GM19240 (cell line): ENCODE results near the gene IQSEC3.
"Not testable (repeated sequence)": the region's sequence is repeated elsewhere in the genome, so short reads cannot be mapped to it uniquely, and the experiment has no call there.

Source experiments
- DNase-seq: peaks from one replicate; pipeline ENCODE4 v3.0.0; 2011; ENCODE audit warnings: low spot score; ENCODE audit not compliant: insufficient read length

Gene IQSEC3

DNA sequence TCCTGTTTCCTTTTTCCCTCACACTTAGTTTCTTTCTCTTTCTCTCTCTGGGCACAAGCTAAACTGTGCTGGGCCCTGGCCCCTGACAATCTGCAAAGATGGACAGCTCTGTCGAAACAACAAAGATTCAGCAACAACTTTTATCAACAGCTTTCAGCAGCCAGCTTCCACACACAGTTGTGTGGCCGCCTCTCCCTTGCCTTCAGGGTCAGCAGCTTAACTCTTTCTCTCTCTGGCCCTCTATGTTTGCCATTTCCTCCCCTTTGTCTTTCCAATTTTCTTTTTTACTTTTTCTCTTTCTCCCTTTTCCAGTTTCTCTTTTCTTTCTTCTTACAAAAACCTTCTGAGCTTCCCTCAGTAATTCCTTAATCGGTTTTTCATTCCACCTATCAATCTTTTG lies 43.3 kb downstream of the IQSEC3 start:
- no peak for DNase-seq

DNA sequence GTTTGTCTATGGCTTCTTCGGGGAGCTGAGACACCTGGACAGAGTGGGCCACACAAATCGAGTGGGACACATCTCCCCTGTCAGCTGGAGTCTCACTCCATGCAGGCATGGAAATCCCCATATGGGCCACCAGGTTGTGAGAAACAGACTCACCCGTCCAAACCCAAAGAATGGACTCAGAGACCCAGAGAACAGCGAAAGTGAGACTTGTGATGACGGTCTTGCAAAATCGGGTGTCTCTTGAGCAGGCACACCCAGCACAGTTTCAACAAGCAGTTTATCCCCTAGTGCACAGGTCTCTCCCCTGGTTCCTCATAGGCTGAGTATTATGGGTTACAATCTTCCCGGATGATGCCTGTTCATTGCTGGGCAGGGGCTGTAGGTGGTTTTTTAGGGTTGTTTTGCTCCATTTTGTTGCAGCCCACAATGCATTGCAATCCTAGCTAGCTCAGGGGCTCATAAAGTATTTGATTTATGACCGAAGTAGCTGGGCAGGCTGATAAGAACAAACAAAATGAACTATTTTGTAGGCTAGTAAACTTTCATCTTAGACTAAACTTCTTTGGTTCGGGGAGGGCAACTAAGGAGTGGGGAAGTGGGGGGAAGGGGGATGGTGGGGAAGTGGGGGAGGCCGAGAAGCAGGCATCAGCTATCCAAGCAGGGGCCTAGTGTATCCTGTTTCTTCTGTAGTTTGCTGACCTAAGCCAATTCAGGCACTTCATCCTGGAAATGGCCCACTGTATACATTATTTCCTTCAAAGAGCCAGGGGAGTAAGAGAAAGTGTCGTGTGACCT lies 45.3 kb downstream of the IQSEC3 start:
- no peak for DNase-seq

GRCh38 chr12:113347-113746 lies 46.8 kb downstream of the IQSEC3 start:
- no peak for DNase-seq

GRCh38 chr12:114626-115211 lies 48.2 kb downstream of the IQSEC3 start:
- no peak for DNase-seq

DNA sequence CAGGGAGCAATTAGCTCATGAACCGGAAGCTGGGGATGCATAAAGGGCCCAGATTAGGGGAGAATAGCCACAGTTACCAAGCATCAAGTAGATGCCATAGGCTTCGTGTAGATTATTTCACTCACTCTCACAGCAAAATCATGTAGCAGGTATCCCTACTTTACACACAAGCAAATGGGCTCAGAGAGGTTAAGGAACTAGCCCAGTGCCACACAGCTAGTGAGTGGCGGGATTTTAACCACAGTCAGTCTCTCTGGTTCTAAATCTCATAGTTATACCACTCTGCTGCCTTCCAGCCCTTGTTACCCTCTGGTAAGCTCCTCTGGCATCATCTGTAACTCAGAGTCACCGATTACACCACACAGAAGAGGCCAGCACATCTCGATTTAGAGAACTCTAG lies 49.0 kb downstream of the IQSEC3 start:
- no peak for DNase-seq

GRCh38 chr12:115960-116915 lies 49.7 kb downstream of the IQSEC3 start:
- no peak for DNase-seq

DNA sequence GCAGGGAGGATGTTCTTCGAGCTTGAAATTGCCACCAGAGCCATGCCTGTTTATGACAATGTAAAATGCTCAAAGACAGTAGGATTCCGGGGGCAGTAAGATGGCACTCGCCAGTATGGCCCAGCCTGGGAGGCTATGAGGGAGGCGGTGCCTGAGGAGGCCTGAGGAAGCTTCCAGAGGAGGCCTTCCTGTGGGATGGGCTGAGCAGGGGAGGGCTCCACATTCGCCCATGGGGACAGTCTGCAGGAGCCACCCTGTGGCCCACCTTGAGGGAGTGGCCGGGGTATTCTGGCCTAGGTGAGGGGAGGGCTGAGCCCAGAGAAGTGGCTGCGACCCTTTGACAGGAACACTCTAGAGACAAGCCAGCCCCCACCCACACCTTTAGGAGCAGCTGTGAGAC lies 50.7 kb downstream of the IQSEC3 start:
- no peak for DNase-seq

DNA sequence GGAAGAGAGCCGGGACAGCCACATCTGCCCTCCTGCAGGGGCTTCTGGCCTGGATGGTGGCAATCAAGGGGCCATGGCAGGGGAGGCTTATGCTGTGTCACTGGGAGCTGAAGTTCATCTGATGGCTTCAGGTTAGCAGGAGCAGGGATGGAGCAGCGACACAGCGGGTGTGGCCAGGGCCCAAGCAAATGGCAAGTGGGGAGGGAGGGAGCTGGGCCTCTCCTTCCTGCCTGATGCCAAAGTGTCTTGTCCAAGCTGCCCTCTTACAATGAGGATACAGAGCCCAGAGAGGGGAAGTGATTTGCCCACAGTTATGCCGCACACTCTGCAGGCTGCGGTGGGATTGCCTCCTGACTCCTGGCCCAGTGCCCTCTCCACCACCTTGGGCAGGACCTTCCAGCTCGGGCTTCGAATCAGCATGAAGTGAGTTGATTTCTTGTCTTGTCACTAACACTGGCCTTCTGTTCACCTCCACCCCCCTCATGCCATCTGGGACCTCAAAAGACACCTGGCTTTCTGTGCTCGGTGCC lies 51.3 kb downstream of the IQSEC3 start:
- no peak for DNase-seq

- no peak for DNase-seq
Measured at GRCh38 chr12:118591-118990, 52.0 kb downstream of the IQSEC3 start.

- no peak for DNase-seq
Measured at GRCh38 chr12:120951-121350, 54.4 kb downstream of the IQSEC3 start.

- DNase-seq, result no peak
Measured at GRCh38 chr12:121647-122046, 55.1 kb downstream of the IQSEC3 start.

- no peak for DNase-seq
Measured at GRCh38 chr12:125075-125474, 58.5 kb downstream of the IQSEC3 start.

DNA sequence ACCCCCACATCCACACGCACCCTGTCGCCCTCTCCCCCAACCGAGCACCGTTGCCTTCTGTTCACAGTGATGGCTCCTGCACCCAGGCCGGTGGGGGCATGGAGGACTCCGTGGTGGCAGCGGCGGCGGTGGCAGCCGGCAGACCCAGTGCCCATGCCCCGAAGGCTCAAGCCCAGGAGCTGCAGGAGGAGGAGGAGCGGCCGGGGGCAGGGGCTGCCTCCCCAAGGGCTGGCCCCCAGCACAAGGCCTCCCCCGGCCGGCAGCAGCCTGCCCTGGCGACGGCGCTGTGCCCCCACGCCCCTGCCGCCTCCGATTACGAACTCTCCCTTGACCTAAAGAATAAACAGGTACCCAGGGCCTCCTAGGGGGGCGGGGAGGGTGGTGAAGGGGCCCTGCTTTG lies 59.0 kb downstream of the IQSEC3 start:
- DNase-seq, result no peak

GRCh38 chr12:128079-128478 lies 61.5 kb downstream of the IQSEC3 start:
- DNase-seq, result no peak

GRCh38 chr12:129001-129400 lies 62.4 kb downstream of the IQSEC3 start:
- DNase-seq, result no peak

DNA sequence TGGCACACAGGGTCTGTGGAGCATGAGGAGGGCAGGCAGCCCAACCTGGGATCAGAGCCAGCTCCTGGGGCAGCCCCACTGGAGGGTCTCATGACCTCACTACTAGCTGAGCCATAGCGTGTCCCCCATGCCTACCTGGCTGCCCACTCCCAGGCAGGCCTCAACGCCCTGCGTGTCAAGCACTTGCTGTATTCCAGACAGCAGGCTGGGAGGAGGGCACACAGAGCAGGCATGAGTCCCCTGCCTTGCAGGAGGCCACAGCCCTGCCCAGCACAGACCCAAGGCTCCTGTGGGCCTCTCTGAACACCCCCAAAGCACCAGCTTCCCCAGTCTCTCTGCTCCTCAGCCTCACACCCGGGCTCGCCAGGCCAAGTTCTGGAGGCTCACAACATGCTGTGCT lies 64.0 kb downstream of the IQSEC3 start:
- no peak for DNase-seq

DNA sequence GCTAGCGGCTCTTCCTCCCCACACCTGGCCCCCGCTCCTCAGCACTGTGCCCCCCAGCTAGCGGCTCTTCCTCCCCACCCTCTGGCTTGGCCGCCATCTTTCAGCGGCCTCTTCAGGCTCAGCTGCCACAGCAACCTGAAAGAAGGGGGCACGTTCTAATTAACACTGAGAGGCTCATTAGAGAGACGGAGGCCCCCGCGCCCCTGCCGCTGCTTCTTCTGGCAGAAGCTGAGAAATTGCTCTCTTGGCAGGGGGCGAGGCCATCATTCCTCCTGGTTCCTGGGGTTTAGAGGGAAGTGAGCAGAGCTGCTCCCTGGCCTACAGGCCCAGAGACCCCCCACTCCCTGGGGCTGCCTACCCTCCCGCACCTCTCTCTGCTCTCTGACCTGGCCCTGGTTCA lies 64.4 kb downstream of the IQSEC3 start:
- DNase-seq, result no peak

DNA sequence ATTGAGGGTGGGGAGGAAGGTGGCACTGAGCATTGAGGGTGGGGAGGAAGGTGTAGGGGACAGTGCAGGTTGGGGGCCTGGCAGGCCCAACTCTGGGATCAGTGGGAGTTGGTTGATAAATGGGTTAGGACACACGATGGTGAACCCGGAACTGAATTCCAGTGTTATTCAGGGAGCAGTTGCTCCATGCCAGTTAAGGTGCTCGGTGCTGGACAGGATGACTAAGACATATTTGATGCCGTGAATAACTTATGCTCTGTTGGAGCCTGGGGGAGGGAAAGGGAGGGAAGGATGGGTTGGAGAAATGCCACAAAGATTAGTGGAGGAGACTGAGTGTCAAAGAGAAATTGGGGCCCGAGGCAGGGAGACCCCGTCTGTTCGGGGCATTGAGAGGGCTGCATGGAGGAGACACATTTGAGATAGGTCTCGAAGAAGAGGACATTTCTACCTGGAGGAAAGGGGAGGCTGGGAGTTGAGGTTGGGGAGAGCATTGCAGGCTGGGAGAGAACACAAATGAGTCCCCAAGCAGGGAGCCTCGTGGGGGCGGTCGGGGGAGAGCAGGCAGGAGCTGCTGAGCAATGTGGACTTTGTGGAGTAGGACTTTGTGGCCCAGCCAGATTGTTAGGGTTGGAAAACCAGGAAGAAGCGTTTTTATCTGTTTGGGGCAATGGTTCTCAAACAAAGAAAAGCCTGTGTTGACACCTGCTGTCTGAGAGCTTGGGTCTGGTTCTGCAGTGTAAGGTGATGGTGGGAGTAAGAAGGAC lies 65.3 kb downstream of the IQSEC3 start:
- DNase-seq, result no peak

DNA sequence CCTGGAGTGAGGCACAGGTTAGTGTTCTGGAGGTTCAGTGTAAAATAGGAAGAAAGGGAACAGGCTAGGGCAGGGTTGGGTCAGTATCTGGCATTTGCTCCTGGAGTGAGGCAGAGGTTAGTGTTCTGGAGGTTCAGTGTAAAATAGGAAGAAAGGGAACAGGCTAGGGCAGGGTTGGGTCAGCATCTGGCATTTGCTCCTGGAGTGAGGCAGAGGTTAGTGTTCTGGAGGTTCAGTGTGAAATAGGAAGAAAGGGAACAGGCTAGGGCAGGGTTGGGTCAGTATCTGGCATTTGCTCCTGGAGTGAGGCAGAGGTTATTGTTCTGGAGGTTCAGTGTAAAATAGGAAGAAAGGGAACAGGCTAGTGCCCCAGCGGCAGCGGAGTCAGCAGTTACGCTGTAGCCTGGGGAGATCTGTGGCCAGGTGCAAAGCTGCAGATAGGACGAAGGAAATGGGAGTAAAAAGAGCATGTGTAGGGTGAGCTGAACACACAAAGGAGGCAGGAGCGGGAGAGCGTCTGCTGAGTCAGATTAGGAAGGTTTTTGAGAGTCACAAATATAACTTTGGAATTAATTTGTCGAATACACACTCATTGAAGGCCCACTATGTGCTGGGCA lies 67.2 kb downstream of the IQSEC3 start:
- DNase-seq, result not testable (repeated sequence)

DNA sequence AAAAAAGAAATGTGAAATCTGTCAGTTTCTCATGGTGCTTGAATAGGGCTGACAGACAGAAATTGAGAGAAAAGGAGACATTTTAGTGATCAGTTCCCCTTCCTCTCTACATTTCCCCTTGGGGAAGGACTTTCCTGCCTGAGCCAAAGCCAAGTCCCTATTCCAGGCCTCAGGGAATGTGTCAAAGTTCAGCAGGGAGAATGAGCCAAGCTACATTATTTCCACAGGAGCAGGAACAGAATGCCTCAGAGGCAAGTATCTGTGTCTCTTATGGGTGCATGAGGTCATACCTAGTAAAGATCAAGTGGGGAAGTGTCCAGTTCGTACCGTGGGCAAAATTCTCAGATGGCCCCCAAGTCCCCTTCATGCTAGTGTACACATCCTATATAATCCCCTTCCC lies 68.6 kb downstream of the IQSEC3 start:
- no peak for DNase-seq
